GM18951 (cell line): ENCODE results near the gene NT5DC3.
"Not testable (repeated sequence)": the region's sequence is repeated elsewhere in the genome, so short reads cannot be mapped to it uniquely, and the experiment has no call there.

Experiments
- POLR2A ChIP-seq: IDR thresholded peaks from 4 replicates; pipeline ENCODE4 v1.6.1; 2011; ENCODE audit warnings: mild to moderate bottlenecking; ENCODE audit not compliant: insufficient read length, insufficient read depth; ENCODE audit errors: extremely low read depth
- in situ Hi-C: fragments of 300-500 bp; cut with MboI; formaldehyde crosslinking; loops from one replicate; pipeline ENCODE4 v1.12.0; 2022; ENCODE audit warnings: low sequenced_read_pairs, mixed read lengths, inconsistent platforms; ENCODE audit not compliant: unreplicated experiment

Gene NT5DC3

DNA sequence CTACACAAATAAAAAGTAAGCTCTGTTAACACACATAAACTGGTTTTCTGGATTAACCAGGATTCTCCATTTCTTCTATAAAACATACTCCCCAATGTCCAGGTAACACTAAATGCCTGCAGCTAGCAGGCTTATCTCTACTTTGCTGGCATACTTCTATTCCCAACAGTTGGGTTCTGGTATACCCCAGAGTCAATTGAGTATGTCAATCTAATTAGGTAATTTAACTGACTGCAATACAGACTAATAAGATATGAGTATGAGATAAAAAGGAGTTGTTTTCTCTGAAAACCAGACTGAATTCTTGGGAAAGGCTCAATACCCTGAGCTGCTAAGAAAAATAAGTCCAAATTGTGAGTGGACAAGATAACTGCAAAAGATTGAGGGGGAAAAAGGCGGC, 9.4 kb upstream of the NT5DC3 start:
- no peak for TF ChIP-seq POLR2A
- in situ Hi-C loops = no loop called here

DNA sequence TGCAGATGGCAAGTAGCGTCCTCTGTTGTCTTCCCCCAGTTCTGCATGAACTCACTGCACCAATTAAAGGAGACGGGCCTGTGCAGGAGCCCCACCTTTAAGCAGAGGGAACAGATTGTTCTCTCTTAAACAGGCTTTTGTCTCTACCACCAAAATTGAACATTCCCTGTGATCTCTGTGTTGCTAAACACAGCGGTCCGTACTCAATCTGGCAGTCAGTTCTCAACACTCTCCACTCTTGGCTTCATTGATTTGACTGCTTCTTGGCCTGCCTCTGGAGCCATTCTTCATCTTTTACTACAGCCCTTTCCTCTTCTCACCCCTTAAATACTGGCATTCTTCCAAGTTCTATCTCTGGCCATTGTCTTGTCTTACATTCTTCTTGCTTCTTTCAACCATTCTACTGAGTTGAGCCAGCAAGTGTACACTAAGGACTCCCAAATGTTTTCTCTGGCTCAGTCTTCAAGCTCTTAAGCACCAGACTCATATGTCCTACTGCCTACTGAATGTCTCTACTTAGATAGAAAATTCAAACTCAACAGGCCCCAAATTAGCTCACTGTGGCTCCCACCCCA, 8.0 kb upstream of the NT5DC3 start:
- in situ Hi-C loops = no loop called here

GRCh38 chr12:103848143-103848542, 7.1 kb upstream of the NT5DC3 start:
- in situ Hi-C loops = no loop called here
- TF ChIP-seq POLR2A = no peak

More for the DNA sequence above, 8.0 kb upstream of the NT5DC3 start:
- no peak for TF ChIP-seq POLR2A

- in situ Hi-C loops = no loop called here
- no peak for TF ChIP-seq POLR2A
These were observed 5.4 kb upstream of the NT5DC3 start for GRCh38 chr12:103846415-103846814.

GRCh38 chr12:103844305-103844704, 3.3 kb upstream of the NT5DC3 start:
- no peak for TF ChIP-seq POLR2A
- in situ Hi-C loops = no loop called here

DNA sequence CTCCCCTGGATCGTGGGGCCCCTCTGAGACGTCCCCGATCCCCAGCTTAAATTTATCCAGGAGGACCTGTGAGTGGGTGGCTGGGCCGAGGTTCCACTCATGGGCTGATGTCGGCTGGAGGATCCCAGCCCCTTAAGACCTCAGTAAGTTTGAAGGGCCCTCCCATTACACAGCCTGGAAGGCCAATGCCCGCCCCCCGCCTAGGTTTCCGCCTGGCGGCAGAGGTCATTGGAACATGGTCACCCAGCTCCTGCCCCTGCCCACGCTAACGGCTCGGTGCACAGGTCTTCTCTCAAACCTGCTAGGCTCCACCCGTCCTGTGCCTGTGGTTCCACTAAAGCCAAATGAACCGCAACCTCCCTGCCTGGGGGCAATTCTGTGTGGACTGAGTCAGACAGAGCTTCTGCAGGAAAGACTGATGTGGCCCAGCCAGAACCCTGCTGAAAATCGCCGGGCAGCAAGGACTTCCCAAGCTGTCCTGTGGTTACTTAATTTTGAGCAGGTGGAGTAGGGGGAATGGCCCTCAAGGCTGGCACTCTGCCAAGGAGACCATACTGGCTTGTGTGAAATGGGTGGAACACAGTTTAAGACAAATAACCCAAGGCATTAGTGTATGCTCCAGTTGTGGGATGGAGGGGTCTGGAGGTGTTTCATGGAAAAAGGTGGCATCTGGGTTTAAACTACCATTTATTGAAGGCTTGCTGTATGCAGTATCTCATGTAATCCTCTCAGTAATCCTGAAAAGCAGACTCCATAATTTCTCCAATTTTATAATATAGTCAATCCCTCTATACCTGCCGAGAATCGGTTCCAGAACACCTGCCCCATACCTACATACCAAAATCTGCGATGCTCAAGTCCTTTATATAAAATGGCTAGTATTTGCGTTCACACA, 903 bp upstream of the NT5DC3 start:
- no peak for TF ChIP-seq POLR2A
- in situ Hi-C loops = no loop called here

- in situ Hi-C loops = no loop called here
These were observed 565 bp downstream of the NT5DC3 start for GRCh38 chr12:103840462-103840875.

DNA sequence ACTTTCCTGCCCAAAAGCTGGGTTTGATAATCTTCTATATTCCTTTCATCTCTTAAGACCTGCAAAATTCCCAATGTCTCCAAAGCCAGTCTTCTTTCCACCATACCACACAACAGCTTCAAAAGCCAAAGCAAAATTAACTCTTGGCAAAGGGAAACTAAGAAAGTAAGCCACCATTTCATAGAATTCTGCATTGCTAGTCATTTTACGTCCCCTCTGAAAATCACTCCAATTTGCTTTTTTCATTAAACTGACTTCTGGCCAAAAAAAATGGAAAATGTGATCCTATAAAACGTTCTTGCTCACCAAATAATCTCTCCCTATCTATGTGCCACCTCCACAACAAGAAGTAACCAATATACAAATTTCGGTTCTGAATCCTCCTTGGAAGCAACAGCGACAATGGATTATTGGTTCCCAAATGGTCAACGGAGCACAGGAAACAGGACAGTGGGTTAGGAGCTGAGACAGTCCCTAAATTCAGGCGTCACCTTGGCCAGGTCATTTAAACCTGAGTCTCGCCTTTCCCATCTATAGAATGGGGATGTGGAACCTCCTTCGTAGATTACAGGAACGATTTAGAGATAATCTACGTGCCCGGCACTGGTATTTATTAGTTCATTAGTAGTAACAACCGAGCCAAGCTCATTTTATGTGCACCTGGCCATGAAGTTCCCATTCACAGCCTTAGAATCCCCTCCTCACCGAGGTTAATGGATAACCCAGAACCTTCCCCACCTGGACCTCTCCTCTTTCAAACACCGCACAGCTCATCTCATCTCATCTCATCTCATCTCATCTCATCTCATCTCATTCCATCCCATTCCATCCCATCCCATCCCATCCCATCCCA, 1.2 kb downstream of the NT5DC3 start:
- in situ Hi-C loops = no loop called here
- no peak for TF ChIP-seq POLR2A

More at GRCh38 chr12:103840462-103840875, 565 bp downstream of the NT5DC3 start:
- TF ChIP-seq POLR2A = no peak

- in situ Hi-C loops = no loop called here
These were observed 1.9 kb downstream of the NT5DC3 start for GRCh38 chr12:103839103-103839502.

GRCh38 chr12:103838254-103838914, 2.6 kb downstream of the NT5DC3 start:
- in situ Hi-C loops = no loop called here
- no peak for TF ChIP-seq POLR2A

More at GRCh38 chr12:103839103-103839502, 1.9 kb downstream of the NT5DC3 start:
- no peak for TF ChIP-seq POLR2A

- in situ Hi-C loops = no loop called here
- no peak for TF ChIP-seq POLR2A
These were observed 4.7 kb downstream of the NT5DC3 start for GRCh38 chr12:103836345-103836744.

- in situ Hi-C loops = not testable (repeated sequence)
These were observed 5.2 kb downstream of the NT5DC3 start for GRCh38 chr12:103835747-103836335.

GRCh38 chr12:103834942-103835341, 6.1 kb downstream of the NT5DC3 start:
- in situ Hi-C loops = no loop called here
- no peak for TF ChIP-seq POLR2A

- TF ChIP-seq POLR2A = no peak
- in situ Hi-C loops = no loop called here
These were observed 7.1 kb downstream of the NT5DC3 start for GRCh38 chr12:103833891-103834290.
